H9 (cell line): ENCODE measurements around the gene CYP1A1. TPM values are rescaled to one million over a fixed set of nuclear protein-coding genes. Genes with fewer than 3 reads are reported as not detected.

Experiments
- DNase-seq: peaks from one replicate; pipeline ENCODE4 v3.0.0-alpha.2; 2017
- H2AFZ ChIP-seq: one replicate; pipeline ENCODE4 v1.6.1; 2013; ENCODE audit warnings: mild to moderate bottlenecking, low read length, control low read depth, moderate library complexity
- H2AK5ac ChIP-seq: 2 replicates; pipeline ENCODE4 v1.6.1; 2013; ENCODE audit warnings: low read length, control low read depth, mixed read lengths; ENCODE audit not compliant: insufficient read length
- H2BK120ac ChIP-seq: one replicate; pipeline ENCODE4 v1.6.1; 2013; ENCODE audit warnings: low read depth, mild to moderate bottlenecking, low read length, control low read depth, inconsistent platforms; ENCODE audit not compliant: poor library complexity, severe bottlenecking
- H2BK12ac ChIP-seq: 2 replicates; pipeline ENCODE4 v1.6.1; 2013; ENCODE audit warnings: low read length, control low read depth, mixed read lengths, low read depth; ENCODE audit not compliant: insufficient read length
- H2BK15ac ChIP-seq: 2 replicates; pipeline ENCODE4 v1.6.1; 2013; ENCODE audit warnings: low read depth, low read length, control low read depth
- H2BK20ac ChIP-seq: one replicate; pipeline ENCODE4 v1.6.1; 2013; ENCODE audit warnings: low read depth, mild to moderate bottlenecking, low read length, control low read depth, inconsistent platforms; ENCODE audit not compliant: poor library complexity, severe bottlenecking
- H2BK5ac ChIP-seq: 2 replicates; pipeline ENCODE4 v1.6.1; 2013; ENCODE audit warnings: low read length, control low read depth, mixed read lengths; ENCODE audit not compliant: insufficient read length
- H3K14ac ChIP-seq: 2 replicates; pipeline ENCODE4 v1.6.1; 2013; ENCODE audit warnings: low read length, control low read depth; ENCODE audit not compliant: insufficient read depth
- H3K18ac ChIP-seq: 2 replicates; pipeline ENCODE4 v1.6.1; 2013; ENCODE audit warnings: low read depth, mild to moderate bottlenecking, mixed read lengths, low read length, control low read depth; ENCODE audit not compliant: insufficient read length
- H3K23ac ChIP-seq: 2 replicates; pipeline ENCODE4 v1.6.1; 2013; ENCODE audit warnings: low read length, control low read depth, mixed read lengths, low read depth; ENCODE audit not compliant: insufficient read length
- H3K23me2 ChIP-seq: 2 replicates; pipeline ENCODE4 v1.6.1; 2013; ENCODE audit warnings: low read depth, mild to moderate bottlenecking, mixed read lengths, low read length, control low read depth; ENCODE audit not compliant: insufficient read length, poor library complexity, severe bottlenecking
- H3K27ac ChIP-seq: 2 replicates; pipeline ENCODE4 v1.5.1; 2013; ENCODE audit warnings: low read length, control low read depth, mixed read lengths, low read depth; ENCODE audit not compliant: insufficient read length
- H3K27me3 ChIP-seq: 2 replicates; pipeline ENCODE4 v1.6.1; 2013; ENCODE audit warnings: low read length, control low read depth, inconsistent platforms; ENCODE audit not compliant: insufficient read depth
- H3K4ac ChIP-seq: 2 replicates; pipeline ENCODE4 v1.6.1; 2013; ENCODE audit warnings: low read depth, mild to moderate bottlenecking, control low read depth, inconsistent platforms, low read length, moderate library complexity
- H3K4me1 ChIP-seq: 2 replicates; pipeline ENCODE4 v1.6.1; 2013; ENCODE audit warnings: low read length, control low read depth, inconsistent platforms; ENCODE audit not compliant: insufficient read depth
- H3K4me2 ChIP-seq: 2 replicates; pipeline ENCODE4 v1.6.1; 2013; ENCODE audit warnings: low read length, control low read depth, mixed read lengths; ENCODE audit not compliant: insufficient read length, insufficient read depth
- H3K56ac ChIP-seq: 2 replicates; pipeline ENCODE4 v1.6.1; 2013; ENCODE audit warnings: low read depth, mild to moderate bottlenecking, mixed read lengths, low read length, control low read depth; ENCODE audit not compliant: insufficient read length
- H3K79me1 ChIP-seq: 2 replicates; pipeline ENCODE4 v1.6.1; 2013; ENCODE audit warnings: low read depth, mild to moderate bottlenecking, moderate library complexity, low read length, control low read depth, inconsistent platforms; ENCODE audit not compliant: insufficient read depth, poor library complexity, severe bottlenecking
- H3K79me2 ChIP-seq: 2 replicates; pipeline ENCODE4 v1.6.1; 2013; ENCODE audit warnings: low read length, control low read depth, inconsistent platforms; ENCODE audit not compliant: insufficient read depth
- H3K9ac ChIP-seq: 2 replicates; pipeline ENCODE4 v1.6.1; 2013; ENCODE audit warnings: low read length, control low read depth, mixed read lengths; ENCODE audit not compliant: insufficient read length; ENCODE audit errors: extremely low read depth
- H3K9me3 ChIP-seq: one replicate; pipeline ENCODE4 v1.6.1; 2013; ENCODE audit warnings: low read depth, low read length, inconsistent platforms; ENCODE audit not compliant: control insufficient read depth
- H3T11ph ChIP-seq: one replicate; pipeline ENCODE4 v1.6.1; 2013; ENCODE audit warnings: mild to moderate bottlenecking, low read length, control low read depth, inconsistent platforms
- H4K20me1 ChIP-seq: one replicate; pipeline ENCODE4 v1.6.1; 2013; ENCODE audit not compliant: control insufficient read depth, insufficient read length, insufficient read depth
- H4K5ac ChIP-seq: 2 replicates; pipeline ENCODE4 v1.6.1; 2013; ENCODE audit warnings: low read depth, mild to moderate bottlenecking, mixed read lengths, low read length, control low read depth; ENCODE audit not compliant: insufficient read length
- H4K8ac ChIP-seq: replicated peaks from 2 replicates; pipeline ENCODE4 v1.6.1; 2013; ENCODE audit warnings: low read length, control low read depth, mixed read lengths, low read depth; ENCODE audit not compliant: insufficient read length
- H4K91ac ChIP-seq: 2 replicates; pipeline ENCODE4 v1.6.1; 2013; ENCODE audit warnings: low read depth, mild to moderate bottlenecking, moderate library complexity, mixed read lengths, low read length, control low read depth; ENCODE audit not compliant: insufficient read length
- H3K27ac Mint-ChIP-seq, 3 experiments: 2 replicates in 2 of 3; 3 replicates in 1 of 3; pipeline ENCODE4 v1.8.0; 2020 to 2021; ENCODE audit warnings: mixed read lengths in 3 of 3, mild to moderate bottlenecking in 1 of 3, moderate library complexity in 1 of 3
- H3K27me3 Mint-ChIP-seq: 2 replicates; pipeline ENCODE4 v1.8.0; 2021; ENCODE audit warnings: low read depth, mild to moderate bottlenecking, moderate library complexity, mixed read lengths
- H3K36me3 Mint-ChIP-seq, 3 experiments: 2 replicates in 2 of 3; 3 replicates in 1 of 3; pipeline ENCODE4 v1.8.0; 2020 to 2021; ENCODE audit warnings: low read depth in 3 of 3, mixed read lengths in 3 of 3; ENCODE audit not compliant: insufficient read depth in 1 of 3
- H3K4me1 Mint-ChIP-seq, 2 experiments: 2 replicates each; pipeline ENCODE4 v1.8.0; 2020; ENCODE audit warnings: mixed read lengths in 2 of 2
- H3K4me3 Mint-ChIP-seq, 2 experiments: 2 replicates in 1 of 2; 3 replicates in 1 of 2; pipeline ENCODE4 v1.8.0; 2020 to 2021; ENCODE audit warnings: mild to moderate bottlenecking in 2 of 2, mixed read lengths in 2 of 2, moderate library complexity in 1 of 2
- H3K9me3 Mint-ChIP-seq, 2 experiments: 2 replicates in 1 of 2; 3 replicates in 1 of 2; pipeline ENCODE4 v1.8.0; 2020; ENCODE audit warnings: mild to moderate bottlenecking in 2 of 2, mixed read lengths in 2 of 2, moderate library complexity in 1 of 2
- WGBS: extraction: QIAGEN DNeasy Blood & Tissue Kit; methylation state at CpG from one replicate; pipeline ENCODE4 v1.1.7; 2013; ENCODE audit warnings: missing lambda C conversion rate, low lambda C conversion rate, mixed read lengths; ENCODE audit not compliant: insufficient read length; ENCODE audit errors: extremely low coverage; 5-methylcytosine and 5-hydroxymethylcytosine counted together
- total RNA-seq: library from RNA; stranded (reverse); gene quantifications from 2 replicates; pipeline ENCODE4 v1.2.1, GENCODE V29; 2021
- TF ChIP-seq, protein P1 (sequence below): fragments of 200-600 bp; sonication (generic); conservative IDR thresholded peaks from 3 replicates; pipeline ENCODE4 v1.8.0; 2021; ENCODE audit warnings: antibody characterized with exemption, mild to moderate bottlenecking

The CYP1A1 gene
- total RNA-seq, 1 experiment from 2014 or later: 0.33 TPM

DNA sequence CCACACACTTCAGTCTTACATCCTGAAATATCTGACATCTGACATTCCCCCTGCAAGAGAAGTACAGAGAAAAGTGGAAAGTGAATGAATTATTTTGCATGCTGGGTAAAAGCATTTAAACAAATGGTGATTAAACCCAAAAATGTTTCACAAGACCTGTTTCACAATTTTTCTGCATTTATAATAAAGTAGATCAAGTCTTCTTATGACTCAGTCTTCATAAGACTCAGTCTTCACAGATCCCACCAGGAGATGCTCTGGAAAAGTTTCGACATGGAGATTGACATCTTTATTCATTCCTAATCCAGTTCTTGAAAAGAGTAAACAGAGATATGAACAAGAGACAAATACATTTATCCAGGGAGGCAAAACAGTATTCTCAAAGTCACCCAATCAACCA is 16.3 kb downstream of the CYP1A1 start:
- H3K36me3 Mint-ChIP-seq: no peaks in the 10 kb centered on the region
- no peak overlapping the region for H2BK120ac ChIP-seq
- peaks cover 48% of the 10 kb centered on the region for H3K27me3 Mint-ChIP-seq
- no peak overlapping the region for H3T11ph ChIP-seq
- H3K56ac ChIP-seq: no peak overlapping the region
- no peak overlapping the region for H4K91ac ChIP-seq
- H4K5ac ChIP-seq: no peak overlapping the region
- H3K23ac ChIP-seq: no peak overlapping the region
- no peaks in the 10 kb centered on the region for H3K9me3 Mint-ChIP-seq
- H3K27ac ChIP-seq: no peak overlapping the region
- no peak overlapping the region for H3K9ac ChIP-seq
- H3K4me1 Mint-ChIP-seq: no peaks in the 10 kb centered on the region
- no peak overlapping the region for H3K27ac Mint-ChIP-seq
- H3K9me3 ChIP-seq: no peaks in the 10 kb centered on the region
- H3K23me2 ChIP-seq: no peaks in the 10 kb centered on the region
- H2BK15ac ChIP-seq: no peak overlapping the region
- no peak overlapping the region for H3K18ac ChIP-seq
- H3K4me1 ChIP-seq: no peaks in the 10 kb centered on the region
- no peak overlapping the region for H4K8ac ChIP-seq
- no peaks in the 10 kb centered on the region for H3K79me1 ChIP-seq
- H2BK20ac ChIP-seq: no peak overlapping the region
- no peak overlapping the region for H3K4me3 Mint-ChIP-seq
- no peaks in the 10 kb centered on the region for H3K79me2 ChIP-seq
- H2AFZ ChIP-seq: no peak overlapping the region
- no peak overlapping the region for H2BK5ac ChIP-seq
- no peak overlapping the region for H3K4me2 ChIP-seq
- WGBS: no CpG with 5 or more reads among the region's 1 CpG
- H3K27me3 ChIP-seq: no peaks in the 10 kb centered on the region
- H3K4ac ChIP-seq: no peak overlapping the region
- H2BK12ac ChIP-seq: no peak overlapping the region
- no peaks in the 10 kb centered on the region for H4K20me1 ChIP-seq
- TF ChIP-seq, protein P1, sequence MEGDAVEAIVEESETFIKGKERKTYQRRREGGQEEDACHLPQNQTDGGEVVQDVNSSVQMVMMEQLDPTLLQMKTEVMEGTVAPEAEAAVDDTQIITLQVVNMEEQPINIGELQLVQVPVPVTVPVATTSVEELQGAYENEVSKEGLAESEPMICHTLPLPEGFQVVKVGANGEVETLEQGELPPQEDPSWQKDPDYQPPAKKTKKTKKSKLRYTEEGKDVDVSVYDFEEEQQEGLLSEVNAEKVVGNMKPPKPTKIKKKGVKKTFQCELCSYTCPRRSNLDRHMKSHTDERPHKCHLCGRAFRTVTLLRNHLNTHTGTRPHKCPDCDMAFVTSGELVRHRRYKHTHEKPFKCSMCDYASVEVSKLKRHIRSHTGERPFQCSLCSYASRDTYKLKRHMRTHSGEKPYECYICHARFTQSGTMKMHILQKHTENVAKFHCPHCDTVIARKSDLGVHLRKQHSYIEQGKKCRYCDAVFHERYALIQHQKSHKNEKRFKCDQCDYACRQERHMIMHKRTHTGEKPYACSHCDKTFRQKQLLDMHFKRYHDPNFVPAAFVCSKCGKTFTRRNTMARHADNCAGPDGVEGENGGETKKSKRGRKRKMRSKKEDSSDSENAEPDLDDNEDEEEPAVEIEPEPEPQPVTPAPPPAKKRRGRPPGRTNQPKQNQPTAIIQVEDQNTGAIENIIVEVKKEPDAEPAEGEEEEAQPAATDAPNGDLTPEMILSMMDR: no peak
- H3K14ac ChIP-seq: no peak overlapping the region
- no peak for DNase-seq
- H2AK5ac ChIP-seq: no peak overlapping the region
